Adrenal gland (tissue), 12 donors: ENCODE measurements around the gene LMNB1. TPM values are rescaled to one million over a fixed set of nuclear protein-coding genes. Genes with fewer than 3 reads are reported as not detected.

Experiments used
- DNase-seq, 7 donors: peaks; one replicate each; pipeline ENCODE4 v3.0.0-alpha.2; 2019 to 2020
- H3K27ac ChIP-seq, 5 donors: fragments of 200-600 bp; sonication (generic) in 4 of 5; 1 replicate in 3 of 5; 2 replicates in 2 of 5; pipeline versions ENCODE4 v1.5.1 to v1.8.0; 2016 to 2020; ENCODE audit warnings: mild to moderate bottlenecking in 1 of 5
- H3K27me3 ChIP-seq: fragments of 200-600 bp; 2 replicates; pipeline ENCODE4 v1.8.0; 2021
- H3K36me3 ChIP-seq, 2 donors: fragments of 200-600 bp; replicated peaks in 1 of 2; 1 replicate in 1 of 2; 2 replicates in 1 of 2; pipeline versions ENCODE4 v1.5.1 to v1.8.0; 2018 to 2022
- H3K4me1 ChIP-seq, 2 donors: fragments of 200-600 bp; replicated peaks in 1 of 2; 1 replicate in 1 of 2; 2 replicates in 1 of 2; pipeline versions ENCODE4 v1.5.1 to v1.8.0; 2018 to 2021
- H3K4me3 ChIP-seq, 4 donors: fragments of 200-600 bp; sonication (generic) in 3 of 4; one replicate each; pipeline ENCODE4 v1.5.1; 2016 to 2018
- H3K9me3 ChIP-seq, 3 donors: fragments of 200-600 bp; sonication (generic) in 1 of 3; replicated peaks in 1 of 3; 1 replicate in 2 of 3; 2 replicates in 1 of 3; pipeline versions ENCODE4 v1.5.1 to v1.8.0; 2016 to 2021
- CTCF ChIP-seq, 6 experiments: fragments of 450-650 bp in 4 of 6; fragments of 200-600 bp in 2 of 6; sonication (generic) in 1 of 6; IDR thresholded peaks; 1 replicate in 5 of 6; 2 replicates in 1 of 6; pipeline versions ENCODE4 v1.5.1 to v1.8.0; 2016 to 2021; ENCODE audit warnings: antibody characterized with exemption in 6 of 6, mild to moderate bottlenecking in 2 of 6, moderate library complexity in 1 of 6
- POLR2A ChIP-seq, 2 donors: fragments of 450-650 bp; IDR thresholded peaks; one replicate each; pipeline ENCODE4 v1.6.1; 2017; ENCODE audit warnings: antibody characterized with exemption in 2 of 2, mild to moderate bottlenecking in 2 of 2, moderate library complexity in 1 of 2
- WGBS, 4 donors: extraction: QIAGEN DNeasy Blood & Tissue Kit in 2 of 4; methylation state at CpG; one replicate each; pipeline versions ENCODE4 v1.1.5 to v1.1.7; 2013 to 2017; 5-methylcytosine and 5-hydroxymethylcytosine counted together
- intact Hi-C, 2 donors: fragments of 100-400 bp; cut with DNase I; formaldehyde crosslinking; loops; one replicate each; pipeline versions ENCODE4 v1.14.1 to v1.15.0; 2022 to 2023
- polyA plus RNA-seq, 3 donors: library from polyadenylated mRNA; stranded (reverse); fragments of 200-250 nt in 2 of 3; fragments of 350-450 nt in 1 of 3; fragmentation: Illumina TruSeq in 1 of 3; extraction: RNeasy Lipid Tissue Mini Kit (QIAGEN cat#74804) in 1 of 3; gene quantifications; one replicate each; pipeline ENCODE4 v1.2.3, GENCODE V29; 2013 to 2014
- total RNA-seq, 9 donors: library from RNA; depleted of rRNA in 4 of 9; stranded (reverse); fragments of >200 nt in 4 of 9; fragments of 120-200 nt in 1 of 9; fragmentation: NEBNext Ultra II Directional in 1 of 9; extraction: Animal tissue kit (Norgen Biotek cat#: 25700) in 1 of 9; gene quantifications; one replicate each; pipeline versions ENCODE4 v1.1.0 to v1.2.4, GENCODE V29; 2013 to 2023
- donor health status: healthy with polysubstance abuse.
- donor health status: Bipolar disorder and iron deficiency.
- donor health status: DM: yes; HTN: yes; CAD: no.
- donor health status: DM: no; HTN: no; CAD: no.
- donor health status: DM: no; HTN: no; CAD: no.
- donor health status: DM: yes; HTN: yes; CAD: no.

Gene LMNB1
- total and polyA plus RNA-seq, 12 donors: 0.97 to 25.0 (median 5.7) TPM

GRCh38 chr5:126857472-126858410, 80.8 kb downstream of the LMNB1 start:
- TF ChIP-seq CTCF (IDR thresholded peaks at IDR 0.05): no peak
- no peak for TF ChIP-seq POLR2A (IDR thresholded peaks at IDR 0.05)
- no peaks in the 10 kb centered on the region for H3K27me3 ChIP-seq
- H3K4me1 ChIP-seq: no peaks in the 10 kb centered on the region
- 72 to 83% (median 78%) methylated on average over 13 of the region's 13 CpGs for WGBS, 4 donors
- no peaks in the 10 kb centered on the region for H3K36me3 ChIP-seq
- no peak for DNase-seq
- intact Hi-C loops: no loop called here
- no peaks in the 10 kb centered on the region for H3K9me3 ChIP-seq
- H3K27ac ChIP-seq: no peak overlapping the region
- no peak overlapping the region for H3K4me3 ChIP-seq

- WGBS, 4 donors: 88 to 94% (median 92%) methylated on average over 9 to 11 of the region's 11 CpGs
- intact Hi-C loops: no loop called here
- no peak for TF ChIP-seq POLR2A (IDR thresholded peaks at IDR 0.05)
- no peak for TF ChIP-seq CTCF (IDR thresholded peaks at IDR 0.05)
- Histone ChIP-seq H3K4me3 (no peak overlapping the region), H3K36me3 (no peaks in the 10 kb centered on the region), H3K9me3 (no peaks in the 10 kb centered on the region), H3K27me3 (no peaks in the 10 kb centered on the region), H3K4me1 (no peaks in the 10 kb centered on the region), H3K27ac (no peak overlapping the region)
- DNase-seq: no peak
Measured at GRCh38 chr5:126858441-126858840, 81.5 kb downstream of the LMNB1 start.

DNA sequence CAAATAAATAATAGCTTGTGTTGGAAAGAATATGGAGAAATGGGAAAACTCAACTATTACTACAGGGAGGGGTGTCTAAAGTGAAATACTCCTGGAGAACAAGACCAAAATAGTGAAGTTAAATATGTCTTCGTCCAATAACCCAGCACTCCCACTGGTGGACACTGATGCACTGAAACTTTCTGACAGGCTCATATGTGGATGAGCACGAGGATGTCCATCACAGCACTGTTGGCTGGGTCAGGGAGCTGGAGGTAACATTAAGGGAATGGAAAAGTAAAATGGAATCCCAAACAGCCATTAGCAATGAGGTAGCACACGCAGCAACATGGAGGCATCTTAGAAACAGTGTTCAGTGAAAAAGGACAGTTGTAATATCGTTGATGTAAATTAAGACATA, 86.5 kb downstream of the LMNB1 start:
- TF ChIP-seq CTCF (IDR thresholded peaks at IDR 0.05) (no peak), POLR2A (IDR thresholded peaks at IDR 0.05) (no peak)
- no peak for DNase-seq
- no peaks in the 10 kb centered on the region for H3K27me3 ChIP-seq
- intact Hi-C loops: no loop called here
- H3K27ac ChIP-seq: no peak overlapping the region
- H3K4me1 ChIP-seq: no peaks in the 10 kb centered on the region
- no peaks in the 10 kb centered on the region for H3K36me3 ChIP-seq
- 92 to 96% (median 95%) methylated on average over 4 of the region's 4 CpGs for WGBS, 4 donors
- H3K4me3 ChIP-seq: no peak overlapping the region
- no peaks in the 10 kb centered on the region for H3K9me3 ChIP-seq

DNA sequence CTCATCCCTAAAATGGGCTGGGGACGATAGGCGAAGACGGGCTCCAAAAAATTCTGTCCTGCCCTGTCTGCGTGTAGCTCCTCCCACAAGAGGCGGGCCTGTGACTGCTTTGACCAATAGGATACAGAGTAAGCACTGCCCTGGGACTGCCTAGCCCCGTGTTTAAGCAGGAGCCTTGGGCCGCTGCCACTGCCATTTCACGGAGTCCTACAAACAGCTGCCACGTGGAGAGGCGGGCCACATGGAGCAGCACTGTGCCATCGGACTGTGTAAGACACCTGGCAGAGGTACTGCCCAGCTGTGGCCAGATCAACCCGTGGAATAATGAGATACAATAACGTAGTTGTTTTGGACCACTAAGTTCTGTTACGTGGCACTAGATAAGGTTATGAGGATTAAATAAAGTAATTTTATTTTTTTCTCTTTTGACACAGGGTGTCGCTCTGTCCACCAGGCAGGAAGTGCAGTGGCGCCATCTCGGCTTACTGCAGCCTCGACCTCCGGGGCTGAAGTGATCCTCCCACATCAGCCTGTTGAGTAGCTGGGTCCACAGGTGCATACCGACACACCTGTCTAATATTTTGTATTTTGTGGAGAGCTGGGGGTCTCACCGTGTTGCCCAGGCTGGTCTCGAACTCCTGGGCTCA, 87.2 kb downstream of the LMNB1 start:
- H3K27me3 ChIP-seq: no peaks in the 10 kb centered on the region
- H3K9me3 ChIP-seq: no peaks in the 10 kb centered on the region
- intact Hi-C loops: no loop called here
- H3K4me3 ChIP-seq: no peak overlapping the region
- H3K4me1 ChIP-seq: no peaks in the 10 kb centered on the region
- 89 to 94% (median 92%) methylated on average over 22 of the region's 22 CpGs for WGBS, 4 donors
- no peak overlapping the region for H3K27ac ChIP-seq
- TF ChIP-seq CTCF (IDR thresholded peaks at IDR 0.05): no peak
- no peak for TF ChIP-seq POLR2A (IDR thresholded peaks at IDR 0.05)
- DNase-seq: no peak
- H3K36me3 ChIP-seq: no peaks in the 10 kb centered on the region
